Caco-2 (cell line): ENCODE results near the gene PRIM1. TPM values are rescaled to one million over a fixed set of nuclear protein-coding genes. Genes with fewer than 3 reads are reported as not detected.

Experiments used
- BruUV-seq: library from RNA; stranded (reverse); fragments of 400-500 nt; replicated peaks from 2 replicates; lab custom pipeline; 2021; lab: Mats Ljungman, UMichigan
- CTCF ChIA-PET: fragments of 300-600 bp; sonication (Branson Sonifier 250); formaldehyde crosslinking; loops from one replicate; lab custom pipeline; 2022; ENCODE audit warnings: antibody characterized with exemption; lab: Charles Lee
- POLR2A ChIA-PET: fragments of 300-600 bp; sonication (Branson Sonifier 250); formaldehyde crosslinking; loops from one replicate; lab custom pipeline; 2022; ENCODE audit warnings: antibody characterized with exemption; lab: Charles Lee
- DNase-seq, 2 experiments: peaks; one replicate each; pipeline versions ENCODE4 v3.0.0 to v3.0.0-alpha.2; 2020 to 2022
- H3K27me3 ChIP-seq: replicated peaks from 2 replicates; pipeline ENCODE4 v1.6.0; 2011; ENCODE audit warnings: low read length; ENCODE audit not compliant: control insufficient read depth, insufficient read depth
- H3K36me3 ChIP-seq: 2 replicates; pipeline ENCODE4 v1.5.1; 2011; ENCODE audit warnings: low read length; ENCODE audit not compliant: control insufficient read depth, insufficient read depth
- H3K4me1 ChIP-seq: fragments of 250-450 bp; sonication (Bioruptor Pico); 2 replicates; pipeline ENCODE4 v1.5.1; 2020; ENCODE audit warnings: mild to moderate bottlenecking
- H3K4me3 ChIP-seq: 2 replicates; pipeline ENCODE4 v1.5.1; 2011; ENCODE audit warnings: low read depth, mild to moderate bottlenecking, control low read depth, low read length
- H3K9me3 ChIP-seq: fragments of 250-450 bp; sonication (Bioruptor Pico); 2 replicates; pipeline ENCODE4 v1.5.1; 2020; ENCODE audit warnings: mild to moderate bottlenecking, moderate library complexity
- H3K27ac Mint-ChIP-seq: one replicate; pipeline ENCODE4 v1.8.0; 2022; ENCODE audit warnings: mixed read lengths; ENCODE audit not compliant: unreplicated experiment
- H3K27me3 Mint-ChIP-seq: one replicate; pipeline ENCODE4 v1.8.0; 2022; ENCODE audit warnings: mixed read lengths; ENCODE audit not compliant: insufficient read depth, unreplicated experiment
- H3K36me3 Mint-ChIP-seq: one replicate; pipeline ENCODE4 v1.8.0; 2022; ENCODE audit warnings: mild to moderate bottlenecking, mixed read lengths; ENCODE audit not compliant: insufficient read depth, unreplicated experiment
- H3K4me1 Mint-ChIP-seq: one replicate; pipeline ENCODE4 v1.8.0; 2022; ENCODE audit warnings: low read depth, mixed read lengths; ENCODE audit not compliant: unreplicated experiment
- H3K4me3 Mint-ChIP-seq: one replicate; pipeline ENCODE4 v1.8.0; 2022; ENCODE audit warnings: mild to moderate bottlenecking, moderate library complexity, mixed read lengths; ENCODE audit not compliant: unreplicated experiment
- H3K9me3 Mint-ChIP-seq: one replicate; pipeline ENCODE4 v1.8.0; 2022; ENCODE audit warnings: mixed read lengths; ENCODE audit not compliant: unreplicated experiment
- intact Hi-C: fragments of 100-400 bp; cut with micrococcal nuclease; formaldehyde crosslinking; loops from one replicate; pipeline ENCODE4 v1.10.0; 2022; ENCODE audit not compliant: unreplicated experiment
- total RNA-seq: library from RNA; stranded (reverse); gene quantifications from 2 replicates; pipeline ENCODE4 v1.2.3, GENCODE V29; 2022
- TF ChIP-seq, protein P1 (sequence below), 2 experiments: fragments of 200-600 bp in 1 of 2; IDR thresholded peaks; 1 replicate in 1 of 2; 2 replicates in 1 of 2; pipeline versions ENCODE4 v1.5.1 to v1.8.0; 2011 to 2022; ENCODE audit warnings: antibody characterized with exemption in 1 of 2, control low read depth in 1 of 2, inconsistent platforms in 1 of 2, low read depth in 1 of 2, low read length in 1 of 2, mild to moderate bottlenecking in 1 of 2, moderate library complexity in 1 of 2; ENCODE audit not compliant: insufficient read depth in 1 of 2, severe bottlenecking in 1 of 2, unreplicated experiment in 1 of 2

Gene PRIM1
- total RNA-seq, 1 experiment from 2014 or later = 38.0 TPM

DNA sequence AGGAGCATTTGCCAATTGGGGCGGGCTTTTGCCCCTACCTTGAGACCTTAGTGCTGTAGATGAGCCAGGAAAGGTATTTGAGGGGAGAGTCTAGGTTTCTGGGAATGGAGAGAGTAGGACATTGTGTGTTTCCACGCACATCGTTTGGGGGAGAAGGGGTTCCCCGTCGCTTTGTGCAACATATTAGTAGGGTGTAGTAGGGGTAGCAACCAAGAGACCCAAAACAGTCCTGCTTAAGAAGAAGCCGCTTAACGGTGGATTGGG lies 63.3 kb downstream of the PRIM1 start:
- Mint-ChIP-seq H3K4me3 (peak overlapping the region; percentile 87), H3K27ac (peak overlapping the region; percentile 92), H3K9me3 (no peaks in the 10 kb centered on the region), H3K4me1 (no peaks in the 10 kb centered on the region), H3K27me3 (no peaks in the 10 kb centered on the region), H3K36me3 (peaks cover 56% of the 10 kb centered on the region)
- POLR2A ChIA-PET = interaction anchor here (0.6 to 3.1 kb wide), 10 partner anchors 34 to 457 kb away, joined by 3 to 51 read pairs (median 6); partner anchors contain the start of genes ATP5F1B and NACA
- Histone ChIP-seq H3K27me3 (no peaks in the 10 kb centered on the region), H3K9me3 (no peaks in the 10 kb centered on the region), H3K4me1 (no peaks in the 10 kb centered on the region), H3K36me3 (no peaks in the 10 kb centered on the region), H3K4me3 (peak overlapping the region; percentile 49)
- CTCF ChIA-PET = interaction anchor here (1.0 to 1.9 kb wide), 3 partner anchors 21 to 313 kb away, joined by 3 to 21 read pairs (median 6); no protein-coding TSS in a partner anchor
- intact Hi-C loops = loop anchor here (1.0 to 2.0 kb wide), 3 partner anchors 37 to 52 kb away; partner anchors contain the start of gene NACA
- TSS peak; percentile 98 for BruUV-seq
- TF ChIP-seq, protein P1, sequence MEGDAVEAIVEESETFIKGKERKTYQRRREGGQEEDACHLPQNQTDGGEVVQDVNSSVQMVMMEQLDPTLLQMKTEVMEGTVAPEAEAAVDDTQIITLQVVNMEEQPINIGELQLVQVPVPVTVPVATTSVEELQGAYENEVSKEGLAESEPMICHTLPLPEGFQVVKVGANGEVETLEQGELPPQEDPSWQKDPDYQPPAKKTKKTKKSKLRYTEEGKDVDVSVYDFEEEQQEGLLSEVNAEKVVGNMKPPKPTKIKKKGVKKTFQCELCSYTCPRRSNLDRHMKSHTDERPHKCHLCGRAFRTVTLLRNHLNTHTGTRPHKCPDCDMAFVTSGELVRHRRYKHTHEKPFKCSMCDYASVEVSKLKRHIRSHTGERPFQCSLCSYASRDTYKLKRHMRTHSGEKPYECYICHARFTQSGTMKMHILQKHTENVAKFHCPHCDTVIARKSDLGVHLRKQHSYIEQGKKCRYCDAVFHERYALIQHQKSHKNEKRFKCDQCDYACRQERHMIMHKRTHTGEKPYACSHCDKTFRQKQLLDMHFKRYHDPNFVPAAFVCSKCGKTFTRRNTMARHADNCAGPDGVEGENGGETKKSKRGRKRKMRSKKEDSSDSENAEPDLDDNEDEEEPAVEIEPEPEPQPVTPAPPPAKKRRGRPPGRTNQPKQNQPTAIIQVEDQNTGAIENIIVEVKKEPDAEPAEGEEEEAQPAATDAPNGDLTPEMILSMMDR (IDR thresholded peaks at IDR 0.05; ENCODE audit: insufficient read depth in 1 of 2, low read depth in 1 of 2, low read length in 1 of 2, severe bottlenecking in 1 of 2, unreplicated experiment in 1 of 2) = no peak
- DNase-seq = no peak

DNA sequence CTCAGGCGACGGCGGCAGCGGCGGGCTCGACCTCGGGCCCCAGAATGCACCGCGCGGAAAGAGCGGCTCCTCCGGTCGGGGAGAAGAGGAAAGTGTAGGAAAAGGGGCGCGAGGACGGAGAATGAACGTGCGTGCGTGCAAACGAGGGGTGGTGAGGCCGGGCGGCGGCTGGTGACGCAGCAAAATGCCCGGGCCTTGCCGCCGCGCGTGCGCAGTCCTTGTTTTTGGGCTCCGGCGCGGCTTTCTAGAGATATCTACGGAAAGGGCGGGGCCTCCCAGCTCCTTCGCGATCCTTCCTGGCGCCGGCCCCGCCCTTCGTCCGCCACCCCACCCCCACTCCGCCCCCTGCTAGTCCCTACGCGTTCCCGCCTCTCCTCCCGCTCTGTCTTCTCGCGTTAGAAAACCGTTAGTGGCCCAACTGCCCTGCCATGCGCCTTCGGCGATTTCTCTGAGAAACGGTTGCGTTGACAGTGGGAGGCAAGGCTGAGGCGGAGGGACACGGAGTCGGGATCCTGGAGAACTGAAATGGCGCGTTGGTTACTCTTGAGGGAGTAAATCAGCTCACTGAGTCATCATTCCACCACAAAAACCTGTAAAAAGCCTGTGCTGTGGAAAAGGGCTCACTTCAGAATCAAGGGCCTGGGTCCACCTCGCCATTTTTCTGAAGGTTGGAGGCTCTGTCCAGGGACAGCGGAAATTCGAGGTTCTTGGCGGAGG lies 63.8 kb downstream of the PRIM1 start, which contains the start of gene PTGES3:
PTGES3 (minus strand) TSS at position 156 of the 717 bp plus-strand sequence. CDS start 285 bp downstream, outside the sequence.
- TF ChIP-seq, protein P1 (IDR thresholded peaks at IDR 0.05; ENCODE audit: insufficient read depth in 1 of 2, low read depth in 1 of 2, low read length in 1 of 2, severe bottlenecking in 1 of 2, unreplicated experiment in 1 of 2) = no peak
- no peaks in the 10 kb centered on the region for H3K9me3 Mint-ChIP-seq
- Histone ChIP-seq H3K9me3 (no peaks in the 10 kb centered on the region), H3K4me3 (peak within 1 kb of the TSS; percentile 68), H3K36me3 (no peaks in the 10 kb centered on the region), H3K27me3 (no peaks in the 10 kb centered on the region), H3K4me1 (no peaks in the 10 kb centered on the region)
- no peaks in the 10 kb centered on the region for H3K27me3 Mint-ChIP-seq
- H3K27ac Mint-ChIP-seq = peak within 1 kb of the TSS; percentile 92
- peak within 1 kb of the TSS; percentile 87 for H3K4me3 Mint-ChIP-seq
- BruUV-seq = no TSS peak
- intact Hi-C loops = loop anchor here (1.0 to 2.0 kb wide), 3 partner anchors 37 to 51 kb away; partner anchors contain the start of gene NACA
- peaks cover 61% of the 10 kb centered on the region for H3K36me3 Mint-ChIP-seq
- ChIA-PET CTCF (interaction anchor here (0.5 to 1.9 kb wide), 6 partner anchors 17 to 328 kb away, joined by 3 to 21 read pairs (median 5); partner anchors contain the start of genes NACA and TAC3), POLR2A (interaction anchor here (0.5 to 3.1 kb wide), 13 partner anchors 9 to 439 kb away, joined by 3 to 51 read pairs (median 5); partner anchors contain the start of genes ATP5F1B, GLS2 and NACA)
- peak; percentile 98 for DNase-seq
- no peaks in the 10 kb centered on the region for H3K4me1 Mint-ChIP-seq
